ENCODE data around the gene DRAM2.
A peak's percentile ranks its signal among the peaks of the same experiment; 100 is the strongest.
"Not testable (repeated sequence)": the region's sequence is repeated elsewhere in the genome, so short reads cannot be mapped to it uniquely, and the experiment has no call there.

Gene DRAM2

DNA sequence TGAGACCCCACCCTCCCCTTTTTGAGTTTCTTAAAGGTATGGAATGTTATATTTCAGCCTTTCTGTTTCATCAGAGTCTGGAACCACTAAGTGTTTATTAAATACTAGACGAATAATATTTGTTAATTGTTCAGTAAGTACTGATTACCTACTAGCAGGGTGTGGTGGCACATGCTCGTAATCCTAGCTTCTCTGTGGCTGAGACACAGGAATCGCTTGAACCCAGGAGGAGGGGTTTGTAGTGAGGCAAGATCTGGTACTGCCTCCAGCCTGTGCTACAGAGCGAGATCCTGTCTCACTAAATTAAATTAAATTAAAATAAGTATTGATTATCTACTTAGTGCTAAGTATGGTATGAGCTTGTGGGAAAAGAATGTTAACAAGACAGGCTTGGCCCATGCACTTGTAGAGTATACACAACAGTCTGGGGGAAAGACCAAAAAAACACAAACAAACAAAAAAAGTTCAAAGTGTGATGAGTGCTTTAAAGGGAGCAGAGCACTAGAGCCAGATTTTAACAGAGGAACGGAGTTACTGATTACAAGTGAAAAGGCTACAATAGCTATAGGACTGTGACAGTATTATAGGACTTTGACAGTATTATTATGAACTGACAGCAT is 2.6 kb upstream of the DRAM2 start:
- no peak for DNase-seq

DNA sequence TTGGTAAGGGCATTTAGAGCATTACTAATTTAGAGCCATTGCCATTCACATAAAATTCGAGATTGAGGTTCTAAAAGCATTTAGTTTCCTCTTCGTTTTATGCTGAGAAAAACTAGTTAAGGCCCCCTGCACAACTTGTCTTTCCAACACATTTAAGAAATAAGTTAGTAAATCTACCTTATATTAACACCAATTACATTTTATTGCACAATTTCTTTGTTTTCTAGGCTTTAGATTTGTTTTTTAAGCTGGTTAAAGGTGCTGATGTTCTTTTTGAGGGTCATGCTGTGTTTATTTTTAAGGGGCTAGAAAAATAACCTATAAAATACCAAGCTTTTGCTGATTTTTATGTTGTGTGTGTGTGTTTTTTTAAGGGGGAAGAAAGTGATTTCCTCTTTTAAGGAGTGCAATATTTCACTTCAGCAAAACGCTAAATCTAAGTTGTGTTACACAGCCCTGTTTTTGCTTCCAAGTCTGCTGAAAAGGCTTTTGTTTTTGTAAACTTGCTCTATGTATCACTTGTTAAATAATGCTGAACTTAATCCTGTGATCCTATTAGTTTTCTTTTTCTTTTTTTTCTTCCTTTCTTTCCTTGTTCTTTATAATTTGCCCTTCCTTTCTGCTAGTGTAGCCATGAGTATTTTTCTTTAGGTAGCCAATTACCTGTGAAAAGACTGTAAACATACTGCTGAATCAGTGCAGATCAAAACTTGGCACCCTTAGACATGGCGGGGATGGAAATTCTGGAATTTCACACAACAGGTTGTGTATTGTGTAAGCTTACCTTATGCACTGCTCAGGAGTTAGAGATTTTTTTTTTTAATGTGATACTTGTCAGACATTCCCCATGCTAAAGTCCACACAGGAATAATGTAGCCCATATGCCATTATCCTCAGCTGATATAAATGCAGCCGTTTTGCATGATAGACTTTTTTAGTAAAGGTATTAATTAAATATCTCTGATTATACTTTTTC is 1.6 kb upstream of the DRAM2 start:
- no peak for DNase-seq

DNA sequence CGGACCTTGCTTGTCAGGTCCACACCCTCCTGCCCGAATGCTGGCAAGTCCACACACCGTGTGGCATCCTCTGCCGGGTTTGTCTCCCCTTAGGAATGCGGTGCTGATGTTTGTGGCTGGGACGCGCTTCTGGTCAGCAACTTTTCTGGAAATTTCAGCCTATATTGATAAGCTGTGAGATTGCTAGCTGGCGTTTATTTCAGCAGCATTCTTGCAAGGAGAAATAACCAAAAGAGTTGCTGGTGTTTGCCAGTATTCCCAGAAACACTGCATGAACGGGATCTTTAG is 731 bp upstream of the DRAM2 start:
- DNase-seq = no peak

DNA sequence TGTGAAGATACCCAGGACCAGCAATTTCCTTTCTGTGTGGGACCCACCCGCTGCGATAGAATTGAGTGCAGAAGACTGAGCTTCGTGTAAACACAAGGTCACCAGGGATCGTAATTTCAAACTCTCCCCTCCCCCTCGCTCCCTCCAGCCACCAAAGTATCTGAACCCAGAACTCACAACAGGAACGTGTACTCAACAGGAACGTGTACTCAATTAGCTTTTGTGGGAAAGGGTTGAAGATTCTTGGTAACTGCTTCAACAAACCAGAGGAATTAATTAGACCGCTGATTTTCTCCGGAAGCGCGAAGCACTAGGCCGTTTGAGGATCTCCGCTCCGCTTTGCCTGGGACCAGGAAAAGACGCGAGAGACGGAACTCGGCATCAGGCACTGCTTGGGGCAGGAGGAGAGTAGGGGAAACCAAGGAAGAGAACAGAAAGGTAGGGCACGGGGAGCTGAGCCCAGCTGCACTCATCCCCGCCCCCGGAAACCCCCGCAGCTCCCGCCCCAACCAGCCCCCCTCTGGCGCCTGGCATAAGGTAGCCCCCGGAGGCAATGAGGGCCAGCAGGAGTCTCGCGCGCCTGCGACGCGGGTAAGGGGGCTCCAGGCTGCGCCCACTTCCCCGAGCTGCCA is 453 bp downstream of the DRAM2 start:
- DNase-seq = peak in 40 of 58 donors; percentile 2 to 77 (median 50)

DNA sequence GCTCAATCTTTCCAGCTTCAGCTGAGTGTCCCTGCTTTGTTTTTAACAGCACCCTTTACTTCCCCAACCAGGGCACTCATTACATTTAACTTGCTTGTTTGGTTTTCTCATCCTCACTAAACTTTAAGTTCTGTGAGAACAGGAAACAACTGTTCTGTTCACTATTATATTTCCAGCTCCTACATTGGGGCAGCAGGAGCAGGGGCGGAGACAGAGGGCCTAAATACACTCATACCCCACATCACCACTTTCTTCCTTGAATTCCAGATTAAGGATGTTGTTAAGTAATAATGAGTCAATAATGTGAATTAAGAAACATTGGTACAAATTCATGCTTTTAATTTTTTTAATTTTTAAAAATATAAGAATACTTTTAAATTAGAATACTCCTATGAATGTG is 6.0 kb downstream of the DRAM2 start:
- no peak for DNase-seq

DNA sequence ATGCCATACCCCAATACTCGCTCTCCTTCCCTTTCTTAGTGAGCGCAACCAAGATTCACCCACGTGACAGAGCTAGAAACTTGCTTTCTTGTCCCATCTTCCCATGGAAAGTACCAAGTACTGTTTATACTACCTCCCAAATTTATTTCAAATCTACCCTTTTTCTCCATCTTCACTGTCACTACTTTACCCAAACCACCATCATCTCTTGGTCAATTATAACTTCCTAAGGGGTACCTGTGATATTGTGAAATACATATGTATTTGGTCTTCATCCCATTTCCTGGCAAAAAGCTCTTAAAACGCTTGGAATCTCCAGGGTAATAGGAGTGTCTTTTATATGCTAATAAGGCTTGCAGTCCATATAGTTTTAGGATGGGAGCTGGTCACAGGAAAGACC is 8.2 kb downstream of the DRAM2 start:
- no peak for DNase-seq

DNA sequence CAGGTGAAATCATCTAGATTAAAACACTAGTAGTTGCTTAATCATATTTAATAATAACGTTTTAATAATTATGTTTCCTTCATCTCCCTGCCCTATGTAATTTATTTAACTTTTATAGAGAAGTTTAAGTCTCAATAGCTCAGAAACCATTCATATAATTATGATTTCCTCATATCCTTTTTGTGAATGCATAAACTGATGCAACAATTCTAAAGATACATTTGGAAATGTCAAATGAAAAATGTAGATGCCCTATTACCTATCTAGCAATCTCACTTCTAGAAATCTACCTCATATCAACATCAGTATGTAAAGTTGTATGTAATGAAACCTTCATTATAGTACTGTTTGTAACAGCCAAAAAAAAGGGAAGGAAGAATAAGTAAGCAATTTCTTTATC is 10.5 kb downstream of the DRAM2 start:
- no peak for DNase-seq

DNA sequence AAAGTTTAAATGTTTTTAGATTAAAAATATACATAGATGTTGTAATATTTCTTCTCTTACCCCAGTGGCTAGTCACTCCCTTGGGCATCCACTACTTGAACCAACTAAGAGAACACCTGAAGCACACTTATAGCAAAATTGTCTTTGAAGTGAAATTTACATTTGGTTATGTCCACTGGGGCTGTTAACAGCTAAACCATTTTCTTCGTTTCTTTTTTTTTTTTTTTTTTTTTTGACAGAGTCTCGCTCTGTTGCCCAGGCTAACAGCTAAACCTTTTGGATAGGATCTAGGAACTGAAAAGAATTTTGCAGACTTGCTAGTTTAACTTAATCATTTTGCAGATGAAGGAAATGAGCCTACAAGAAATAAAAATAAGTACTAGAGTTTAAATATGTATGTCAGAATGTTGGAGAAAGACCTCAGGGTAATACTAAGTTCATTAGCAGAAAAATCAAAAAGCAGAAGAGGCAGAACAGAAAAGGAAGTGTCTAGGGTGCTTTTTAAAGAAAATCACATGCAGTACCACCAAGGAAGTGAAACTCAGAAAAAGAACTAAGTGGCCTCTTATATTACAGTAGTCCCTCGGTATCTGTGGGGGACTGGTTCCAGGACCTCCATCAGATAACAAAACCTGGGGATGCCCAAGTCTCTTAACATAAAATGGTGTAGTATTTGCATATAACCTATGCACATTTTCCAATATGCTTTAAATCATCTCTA is 11.8 kb downstream of the DRAM2 start:
- no peak for DNase-seq

DNA sequence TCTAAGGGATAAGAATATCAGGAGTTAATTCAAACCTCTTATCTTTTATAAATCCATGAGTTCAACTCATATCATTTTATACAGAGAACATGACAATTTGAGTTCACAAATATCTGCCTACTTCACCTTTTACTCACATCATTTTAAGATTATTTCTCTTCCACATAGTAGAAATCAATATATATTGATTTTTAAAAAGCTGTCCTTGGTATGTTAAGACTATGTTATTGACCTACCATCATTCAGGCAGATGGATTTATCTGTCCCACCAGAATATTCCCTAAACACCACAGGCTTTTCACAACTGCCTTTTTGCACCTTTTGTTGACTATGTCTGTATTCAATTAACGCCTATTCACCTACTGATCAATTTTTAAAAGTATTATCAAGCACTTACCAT is 13.5 kb downstream of the DRAM2 start:
- DNase-seq = no peak

DNA sequence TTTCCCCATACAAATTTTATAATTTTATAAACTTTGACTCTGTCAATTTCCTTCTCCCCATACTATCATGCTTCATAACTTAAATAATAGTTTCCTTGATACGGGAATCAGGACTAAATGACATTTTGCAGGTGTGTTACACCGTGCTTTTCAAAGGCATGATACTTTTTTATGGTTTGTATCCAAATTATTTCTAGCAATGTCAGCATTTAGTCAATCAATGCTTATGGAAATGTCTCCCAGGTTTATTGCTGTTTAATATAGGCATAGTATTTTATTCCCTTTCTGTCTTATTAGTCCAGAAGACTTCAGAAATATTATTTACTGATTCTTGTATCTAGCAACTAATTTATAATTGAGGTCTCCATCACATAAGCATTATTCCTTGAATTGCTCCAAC is 23.4 kb downstream of the DRAM2 start:
- DNase-seq = no peak

DNA sequence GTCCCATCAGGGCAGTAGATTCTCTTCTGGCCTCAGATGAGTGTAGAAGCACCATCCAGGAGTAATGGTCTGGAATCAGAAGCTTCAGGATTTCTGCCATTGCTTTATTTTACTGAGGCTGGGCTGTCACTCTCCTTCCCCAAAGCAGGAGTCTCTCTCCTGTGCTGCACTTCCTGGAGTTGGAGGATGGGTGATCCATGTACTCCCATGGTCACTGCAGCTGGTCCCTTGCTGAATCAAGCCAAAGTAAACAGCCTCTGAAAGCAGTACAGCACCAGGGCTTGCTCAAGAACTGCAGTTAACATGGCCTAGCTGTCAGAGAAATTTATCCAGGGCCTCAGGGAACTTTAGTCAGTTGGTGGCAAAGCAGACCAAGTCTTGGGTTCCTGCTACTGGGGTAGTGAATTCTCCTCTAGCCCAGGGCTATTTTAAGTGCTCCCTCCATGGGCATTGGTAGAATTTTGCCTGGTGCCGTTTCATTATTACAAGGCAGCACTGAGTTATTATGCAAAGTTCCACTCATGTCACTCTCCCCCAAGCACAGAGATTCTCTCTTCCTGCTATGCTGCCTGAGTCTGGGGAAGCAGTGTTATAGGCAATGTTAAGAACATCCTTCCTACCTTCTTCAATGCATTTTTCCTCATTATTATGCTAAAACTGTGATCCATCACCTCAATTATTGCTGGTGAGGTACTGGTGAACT is 29.5 kb downstream of the DRAM2 start:
- no peak for DNase-seq

DNA sequence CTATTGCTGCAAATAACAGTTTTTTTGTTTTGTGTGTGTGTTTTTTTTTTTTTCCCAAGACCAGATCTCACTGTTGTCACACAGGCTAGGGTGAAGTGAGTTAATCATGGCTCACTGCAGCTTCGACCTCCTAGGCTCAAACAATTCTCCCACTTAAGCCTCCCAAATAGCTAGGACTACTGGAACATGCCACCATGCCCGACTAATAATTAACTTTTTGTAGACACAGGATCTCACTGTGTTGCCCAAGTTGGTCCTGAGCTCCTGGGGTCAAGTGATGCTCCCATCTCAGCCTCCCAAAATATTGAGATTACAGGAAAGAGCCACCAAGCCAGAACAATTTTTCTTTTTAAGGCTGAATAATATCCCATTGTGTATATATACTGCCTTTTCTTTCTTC is 34.9 kb downstream of the DRAM2 start:
- no peak for DNase-seq

DNA sequence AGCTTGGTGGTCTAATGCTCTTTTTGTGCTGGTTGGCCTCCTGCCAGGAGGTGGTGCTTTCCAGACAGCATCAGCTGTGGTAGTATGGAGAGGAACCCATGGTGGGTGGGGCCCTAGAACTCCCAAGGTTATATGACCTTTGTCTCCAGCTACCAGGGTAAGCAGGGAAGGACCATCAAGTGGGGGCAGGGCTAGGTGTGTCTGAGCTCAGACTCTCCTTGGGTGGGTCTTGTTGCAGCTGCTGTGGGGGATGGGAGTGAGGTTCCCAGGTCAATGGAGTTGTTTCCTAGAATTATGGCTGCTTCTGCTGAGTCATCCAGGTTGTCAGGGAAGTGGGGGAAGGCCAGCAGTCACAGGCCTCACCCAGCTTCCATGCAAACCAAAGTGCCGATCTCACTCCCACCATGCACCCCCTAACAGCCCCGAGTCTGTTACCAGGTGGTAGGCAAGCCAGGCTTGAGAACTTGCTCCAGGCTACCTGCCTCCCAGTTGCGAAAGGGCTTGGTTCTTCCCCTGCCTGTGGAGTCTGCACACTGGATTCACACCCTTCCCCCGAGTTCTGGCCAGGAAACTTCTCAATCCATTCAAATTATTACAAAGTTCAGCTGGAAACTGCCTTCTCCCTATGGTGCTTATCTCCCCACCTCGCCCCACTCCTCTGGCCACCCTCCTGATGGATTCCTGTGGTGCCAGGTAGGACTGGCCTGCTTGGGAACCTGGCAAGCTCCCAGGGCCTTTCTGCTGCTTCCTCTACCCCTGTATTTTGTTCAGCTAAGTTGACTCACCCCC is 37.8 kb downstream of the DRAM2 start:
- DNase-seq = no peak

DNA sequence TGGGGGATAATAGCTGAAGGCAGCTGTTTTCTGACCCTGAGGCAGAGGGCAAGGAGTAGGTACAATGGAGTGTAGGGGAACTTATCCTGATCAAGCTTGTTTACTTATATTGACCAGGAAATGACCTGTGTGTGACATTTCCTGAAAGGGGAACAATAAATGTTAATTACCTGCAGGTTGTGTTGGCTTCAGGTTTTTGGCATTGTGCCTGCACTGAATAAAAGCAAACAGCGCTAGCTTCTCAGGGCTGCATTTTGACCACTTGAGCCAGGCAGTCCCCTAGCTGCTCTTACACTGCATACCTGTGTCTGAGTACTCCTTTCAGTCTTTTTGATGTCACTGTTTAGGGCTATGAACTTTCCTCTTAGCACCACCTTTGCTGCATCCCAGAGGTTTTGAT is 40.6 kb downstream of the DRAM2 start:
- DNase-seq = no peak

DNA sequence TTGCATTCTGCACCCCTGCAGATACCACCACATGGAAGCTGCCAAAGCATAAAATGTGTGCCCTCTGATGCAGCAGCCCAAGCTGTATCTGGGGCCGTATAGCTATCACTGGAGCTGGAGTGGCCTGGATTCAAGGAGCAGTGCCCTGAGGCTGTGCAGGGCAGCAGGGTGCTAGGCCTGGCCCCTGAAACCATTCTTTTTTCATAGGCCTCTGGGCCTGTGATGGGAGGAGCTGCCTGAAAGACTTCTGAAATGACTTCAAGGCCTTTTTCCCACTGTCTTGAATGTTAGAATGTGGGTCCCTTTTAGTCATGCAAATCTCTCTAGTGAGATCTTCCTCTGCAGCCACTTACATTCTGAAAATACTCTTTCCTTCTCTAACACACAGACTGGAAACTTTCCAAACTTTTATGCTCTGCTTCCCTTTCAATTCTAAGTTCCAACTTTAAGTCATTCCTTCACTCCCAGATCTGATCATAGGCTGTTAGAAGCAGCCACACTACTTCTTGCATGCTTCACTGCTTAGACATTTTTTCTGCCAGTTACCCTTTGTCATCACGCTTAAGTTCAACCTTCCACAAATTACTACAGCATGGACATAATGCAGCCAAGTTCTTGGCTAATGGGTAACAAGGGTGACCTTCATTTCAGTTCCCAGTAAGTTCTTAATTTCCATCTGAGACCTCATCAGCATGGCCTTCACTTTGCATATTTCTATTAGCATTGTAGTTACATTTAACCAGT is 42.4 kb downstream of the DRAM2 start:
- no peak for DNase-seq

DNA sequence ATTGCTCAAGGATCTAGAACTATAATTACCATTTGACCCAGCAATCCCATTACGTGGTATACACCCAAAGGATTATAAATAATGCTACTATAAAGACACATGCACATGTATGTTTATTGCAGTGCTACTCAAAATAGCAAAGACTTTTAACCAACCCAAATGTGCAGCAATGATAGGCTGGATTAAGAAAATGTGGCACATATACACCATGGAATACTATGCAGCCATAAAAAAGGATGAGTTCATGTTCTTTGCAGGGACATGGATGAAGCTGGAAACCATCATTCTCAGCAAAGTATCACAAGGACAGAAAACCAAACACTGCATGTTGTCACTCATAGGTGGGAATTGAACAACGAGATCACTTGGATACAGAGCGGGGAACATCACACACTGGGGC is 44.5 kb downstream of the DRAM2 start:
- not testable (repeated sequence) for DNase-seq

DNA sequence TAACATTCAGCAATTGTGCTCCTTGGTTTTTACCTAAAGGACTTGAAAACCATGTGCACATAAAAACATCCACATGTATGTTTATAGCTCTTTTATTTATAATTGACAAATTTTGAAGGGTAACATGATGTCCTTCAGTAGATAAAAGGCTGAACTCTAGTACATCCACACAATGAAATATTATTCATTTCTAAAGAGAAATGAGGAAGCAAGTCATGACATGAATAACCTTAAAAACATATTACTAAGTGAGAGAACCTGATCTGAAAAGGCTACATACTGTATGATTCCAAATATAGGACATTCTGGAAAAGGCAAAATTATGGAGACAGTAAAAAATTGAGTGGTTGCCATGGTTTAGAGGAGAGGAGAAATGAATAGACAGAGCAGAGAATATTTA is 50.3 kb downstream of the DRAM2 start:
- no peak for DNase-seq

DNA sequence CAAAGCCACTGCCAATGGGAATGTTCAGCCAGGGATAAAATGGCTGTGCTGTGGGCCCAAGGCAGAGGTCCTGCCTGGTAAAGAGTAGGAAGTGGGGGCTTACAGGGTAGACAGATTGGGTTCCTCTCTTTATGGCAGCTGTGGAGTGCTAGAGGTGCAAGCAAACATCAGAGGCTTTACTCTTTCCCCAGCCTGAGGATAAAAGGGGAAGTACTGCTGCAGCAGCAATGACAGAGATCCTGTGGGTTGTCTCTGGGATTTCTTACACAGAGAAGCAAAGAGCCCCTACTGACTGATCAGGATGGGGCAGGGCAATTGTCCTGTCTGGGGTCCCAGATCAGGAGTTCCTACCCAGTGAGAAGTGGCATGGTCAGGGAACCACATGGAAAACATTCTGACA is 54.2 kb downstream of the DRAM2 start:
- no peak for DNase-seq

DNA sequence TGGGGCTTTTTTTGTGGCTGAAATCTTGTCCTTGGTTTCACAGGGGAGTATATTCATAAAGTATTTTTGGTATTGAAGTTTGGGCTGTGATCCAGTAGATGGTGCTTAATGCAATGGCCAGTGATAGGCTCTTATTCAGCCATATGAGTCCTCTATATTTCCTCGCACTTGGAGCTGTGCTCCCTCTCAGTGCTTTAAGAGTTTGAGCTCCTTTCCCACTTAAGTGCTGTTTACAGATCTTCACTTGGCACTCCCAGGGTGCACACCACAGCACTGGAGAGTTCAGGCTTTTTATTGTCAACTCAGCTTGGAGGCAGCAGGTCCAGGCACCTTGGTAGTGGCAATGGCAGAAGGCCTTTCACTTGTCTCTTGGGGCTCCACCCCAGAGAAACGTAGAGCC is 54.9 kb downstream of the DRAM2 start:
- no peak for DNase-seq
